ENCODE results near the gene MAP7.
"Not testable (repeated sequence)": the region's sequence is repeated elsewhere in the genome, so short reads cannot be mapped to it uniquely, and the experiment has no call there.

The MAP7 gene

DNA sequence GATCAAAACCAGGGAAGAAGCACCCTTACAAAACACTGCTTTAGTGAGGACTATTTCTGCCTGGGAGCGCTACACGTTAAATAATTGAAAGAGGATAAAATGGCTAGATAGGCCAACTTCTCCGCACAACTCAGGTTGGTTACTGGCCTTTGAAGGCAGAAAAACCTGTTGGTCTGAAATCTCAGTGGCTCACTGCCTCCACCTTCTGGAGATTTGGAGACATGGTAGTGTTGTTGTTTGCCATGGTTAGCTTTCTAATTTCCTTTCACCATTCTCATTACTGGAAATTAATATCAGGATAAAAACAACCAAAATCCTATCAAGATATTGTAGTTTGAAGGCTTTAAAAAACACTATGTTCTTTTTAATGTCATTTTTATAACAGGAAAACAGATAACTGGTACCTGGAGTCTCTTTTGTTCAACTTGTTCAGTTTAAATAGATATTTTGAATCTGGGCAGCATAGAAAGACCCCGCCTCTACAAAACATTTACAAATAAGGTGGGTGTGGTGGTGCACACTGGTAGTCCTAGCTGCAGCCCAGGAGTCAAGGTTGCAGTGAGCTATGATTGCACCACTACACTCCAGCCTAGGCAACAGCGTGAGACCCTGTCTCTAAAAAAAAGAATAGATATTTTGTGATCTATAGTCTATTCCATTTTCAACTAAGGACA is 233.1 kb downstream of the MAP7 start:
- Mint-ChIP-seq H3K9me3 (no peaks in the 10 kb centered on the region), H3K27me3 (peaks cover 2% of the 10 kb centered on the region), H3K4me1 (ENCODE audit: low read depth) (peaks cover 5% of the 10 kb centered on the region), H3K27ac (no peak overlapping the region), H3K36me3 (ENCODE audit: low read depth) (no peaks in the 10 kb centered on the region), H3K4me3 (no peak overlapping the region)
- intact Hi-C loops (cut with micrococcal nuclease): loop anchor here (2.0 to 10.0 kb wide), 3 partner anchors 35 to 864 kb away; no protein-coding TSS in a partner anchor

DNA sequence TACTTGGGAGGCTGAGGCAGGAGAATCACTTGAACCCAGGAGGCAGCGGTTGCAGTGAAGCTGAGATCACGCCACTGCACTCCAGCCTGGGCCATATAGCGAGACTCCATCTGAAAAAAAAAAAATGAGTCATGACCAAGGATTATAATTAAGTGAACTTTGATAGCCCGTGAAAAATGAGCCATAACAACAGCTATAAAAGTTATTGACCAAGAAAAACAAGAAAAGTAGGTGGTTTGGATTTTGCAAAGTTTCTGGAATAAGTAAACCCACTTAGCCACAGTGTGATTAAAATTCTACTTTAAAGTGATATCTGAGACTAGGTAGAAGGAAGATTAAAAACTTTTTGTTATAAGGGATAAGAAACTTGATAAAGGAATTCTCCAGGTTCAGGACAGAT is 234.6 kb downstream of the MAP7 start:
- Mint-ChIP-seq H3K27ac (no peak overlapping the region), H3K9me3 (no peaks in the 10 kb centered on the region), H3K4me3 (no peak overlapping the region), H3K27me3 (peaks cover 2% of the 10 kb centered on the region), H3K4me1 (ENCODE audit: low read depth) (peaks cover 5% of the 10 kb centered on the region), H3K36me3 (ENCODE audit: low read depth) (no peaks in the 10 kb centered on the region)
- intact Hi-C loops (cut with micrococcal nuclease): loop anchor here (5.0 to 10.0 kb wide), 2 partner anchors 33 to 811 kb away; no protein-coding TSS in a partner anchor

DNA sequence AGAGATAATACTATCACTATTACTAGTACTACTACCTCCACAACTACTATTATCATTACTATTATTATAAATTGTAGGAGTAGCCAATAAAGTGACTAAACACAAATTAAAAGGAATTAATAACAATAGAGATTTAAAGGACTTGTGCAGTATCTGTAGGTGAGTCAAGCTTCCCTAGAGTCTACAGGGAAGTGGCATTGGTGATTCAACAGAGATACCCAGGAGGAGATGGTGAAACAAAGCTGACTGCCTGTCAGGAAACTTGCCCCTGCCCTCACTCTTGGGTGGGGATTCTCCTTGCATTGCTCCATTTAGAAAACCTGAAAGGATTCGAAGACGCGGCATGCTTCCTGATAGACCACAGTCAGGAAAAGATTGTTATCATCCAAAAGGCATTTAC is 237.2 kb downstream of the MAP7 start:
- no peak overlapping the region for H3K4me3 Mint-ChIP-seq
- intact Hi-C loops (cut with micrococcal nuclease): loop anchor here (10.0 kb wide), 1 partner anchor 808 kb away; no protein-coding TSS in a partner anchor
- no peaks in the 10 kb centered on the region for H3K9me3 Mint-ChIP-seq
- no peaks in the 10 kb centered on the region for H3K36me3 Mint-ChIP-seq (ENCODE audit: low read depth)
- peaks cover 4% of the 10 kb centered on the region for H3K27me3 Mint-ChIP-seq
- H3K4me1 Mint-ChIP-seq (ENCODE audit: low read depth): peaks cover 5% of the 10 kb centered on the region
- no peak overlapping the region for H3K27ac Mint-ChIP-seq

DNA sequence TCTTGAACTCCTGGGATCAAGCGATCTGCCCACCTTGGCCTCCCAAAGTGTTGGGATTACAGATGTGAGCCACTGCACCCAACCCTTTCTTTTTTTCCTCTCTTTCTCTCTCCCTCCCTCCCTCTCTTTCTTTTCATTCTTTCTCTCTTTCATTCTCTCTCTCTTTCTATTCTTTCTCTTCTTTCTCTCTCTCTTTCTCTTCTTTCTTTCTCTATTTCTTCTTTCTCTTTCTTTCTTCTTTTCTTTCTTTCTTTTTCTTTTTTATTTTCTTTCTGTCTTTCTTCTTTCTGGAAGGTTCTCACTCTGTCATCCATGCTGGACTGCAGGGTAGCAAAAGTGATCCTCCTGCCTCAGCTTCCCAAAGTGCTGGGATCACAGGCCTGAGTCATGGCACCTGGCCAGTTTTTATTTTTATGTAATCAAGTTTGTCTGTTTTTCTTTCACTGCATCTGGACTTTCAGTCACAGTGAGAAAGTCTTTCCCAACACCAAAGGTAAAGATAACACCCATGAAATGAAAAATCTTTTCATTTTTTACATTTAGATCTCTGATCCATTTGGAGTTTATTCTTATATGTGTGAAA is 240.4 kb downstream of the MAP7 start:
- Mint-ChIP-seq H3K27me3 (peaks cover 4% of the 10 kb centered on the region), H3K36me3 (ENCODE audit: low read depth) (no peaks in the 10 kb centered on the region), H3K27ac (no peak overlapping the region), H3K4me1 (ENCODE audit: low read depth) (peaks cover 5% of the 10 kb centered on the region), H3K4me3 (no peak overlapping the region), H3K9me3 (no peaks in the 10 kb centered on the region)
- intact Hi-C loops (cut with micrococcal nuclease): loop anchor here (10.0 kb wide), 1 partner anchor 805 kb away; no protein-coding TSS in a partner anchor

DNA sequence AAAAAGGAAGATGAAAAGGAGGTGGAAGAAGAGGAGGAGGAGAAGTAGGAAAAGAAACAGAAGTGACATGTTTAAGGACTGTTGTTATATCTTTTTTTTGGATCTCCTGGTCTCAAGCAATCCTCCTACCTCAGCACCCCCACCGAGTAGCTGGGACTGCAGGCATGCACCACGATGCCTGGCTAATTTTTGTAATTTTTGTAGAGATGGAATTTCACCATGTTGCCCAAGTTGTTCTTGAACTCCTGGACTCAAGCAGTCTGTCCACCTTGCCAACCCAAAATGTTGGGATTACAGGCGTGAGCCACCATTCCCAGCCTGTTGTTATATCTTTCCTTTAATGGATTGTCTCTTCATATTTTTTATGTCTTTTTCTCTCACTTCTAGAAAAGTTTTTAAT is 241.1 kb downstream of the MAP7 start:
- Mint-ChIP-seq H3K9me3 (no peaks in the 10 kb centered on the region), H3K4me3 (no peak overlapping the region), H3K4me1 (ENCODE audit: low read depth) (peaks cover 5% of the 10 kb centered on the region), H3K27ac (no peak overlapping the region), H3K27me3 (peaks cover 4% of the 10 kb centered on the region), H3K36me3 (ENCODE audit: low read depth) (no peaks in the 10 kb centered on the region)
- intact Hi-C loops (cut with micrococcal nuclease): no loop called here

DNA sequence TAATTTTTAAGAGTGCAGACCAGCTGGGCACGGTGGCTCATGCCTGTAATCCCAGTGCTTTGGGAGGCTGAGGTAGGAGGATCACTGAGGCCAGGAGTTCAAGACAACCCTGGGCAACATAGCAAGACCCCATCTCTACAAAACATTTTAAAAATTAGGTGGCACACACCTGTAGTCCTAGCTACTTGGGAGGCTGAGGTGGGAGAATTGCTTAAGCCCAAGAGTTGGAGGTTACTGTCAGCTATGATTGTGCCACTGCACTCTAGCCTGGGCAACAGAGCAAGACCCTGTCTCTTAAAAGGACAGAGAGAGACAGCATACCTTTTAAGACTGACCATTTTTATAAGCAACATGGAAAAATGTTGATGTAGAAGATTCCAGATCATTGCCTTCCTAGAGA is 241.8 kb downstream of the MAP7 start:
- intact Hi-C loops (cut with micrococcal nuclease): not testable (repeated sequence)

DNA sequence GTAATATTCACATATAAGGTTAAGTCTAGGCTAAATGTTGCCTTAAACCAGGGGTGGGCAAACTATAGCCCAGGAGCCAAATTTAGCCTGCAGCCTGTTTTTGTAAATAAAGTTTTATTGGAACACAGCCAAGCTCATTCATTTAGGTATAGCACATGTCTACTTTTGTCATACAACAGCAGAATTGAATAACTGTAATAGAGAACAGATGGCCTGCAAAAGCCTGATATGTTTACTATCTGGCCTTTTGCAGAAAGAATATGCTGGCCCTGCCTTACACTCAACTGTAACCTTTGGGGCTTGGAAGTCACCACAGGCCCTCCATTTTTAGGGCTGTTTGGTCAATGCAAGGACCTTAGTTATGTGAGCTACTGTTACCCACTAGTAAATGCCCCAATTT is 242.9 kb downstream of the MAP7 start:
- intact Hi-C loops (cut with micrococcal nuclease): no loop called here
- Mint-ChIP-seq H3K27ac (no peak overlapping the region), H3K4me1 (ENCODE audit: low read depth) (peaks cover 10% of the 10 kb centered on the region), H3K9me3 (no peaks in the 10 kb centered on the region), H3K36me3 (ENCODE audit: low read depth) (no peaks in the 10 kb centered on the region), H3K4me3 (no peak overlapping the region), H3K27me3 (peaks cover 2% of the 10 kb centered on the region)

More for the DNA sequence above, 241.8 kb downstream of the MAP7 start:
- H3K27ac Mint-ChIP-seq; H3K9me3 Mint-ChIP-seq; H3K4me3 Mint-ChIP-seq; H3K27me3 Mint-ChIP-seq; H3K36me3 Mint-ChIP-seq (ENCODE audit: low read depth); H3K4me1 Mint-ChIP-seq (ENCODE audit: low read depth): not testable (repeated sequence)

DNA sequence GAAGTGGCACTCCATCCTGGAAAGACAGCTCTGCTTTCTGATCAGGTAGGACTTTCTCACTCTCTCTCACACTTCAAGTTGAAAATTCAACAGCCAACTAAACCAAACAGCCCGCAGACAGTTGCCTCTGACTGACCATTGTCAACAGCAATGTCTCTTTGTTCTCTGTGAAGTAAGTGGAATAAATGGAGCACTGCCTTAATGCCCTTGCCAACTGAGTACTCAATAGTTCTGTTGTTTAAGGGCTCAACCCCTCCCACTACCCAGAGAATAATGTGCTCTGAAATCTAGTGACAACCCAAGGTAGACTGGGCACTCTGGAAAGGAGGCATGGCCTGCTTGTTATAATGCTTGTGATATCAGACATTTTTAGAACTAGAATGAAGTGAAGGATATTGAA is 243.8 kb downstream of the MAP7 start:
- intact Hi-C loops (cut with micrococcal nuclease): no loop called here
- Mint-ChIP-seq H3K4me3 (no peak overlapping the region), H3K36me3 (ENCODE audit: low read depth) (no peaks in the 10 kb centered on the region), H3K9me3 (no peaks in the 10 kb centered on the region), H3K4me1 (ENCODE audit: low read depth) (peaks cover 10% of the 10 kb centered on the region), H3K27me3 (peaks cover 2% of the 10 kb centered on the region), H3K27ac (no peak overlapping the region)

DNA sequence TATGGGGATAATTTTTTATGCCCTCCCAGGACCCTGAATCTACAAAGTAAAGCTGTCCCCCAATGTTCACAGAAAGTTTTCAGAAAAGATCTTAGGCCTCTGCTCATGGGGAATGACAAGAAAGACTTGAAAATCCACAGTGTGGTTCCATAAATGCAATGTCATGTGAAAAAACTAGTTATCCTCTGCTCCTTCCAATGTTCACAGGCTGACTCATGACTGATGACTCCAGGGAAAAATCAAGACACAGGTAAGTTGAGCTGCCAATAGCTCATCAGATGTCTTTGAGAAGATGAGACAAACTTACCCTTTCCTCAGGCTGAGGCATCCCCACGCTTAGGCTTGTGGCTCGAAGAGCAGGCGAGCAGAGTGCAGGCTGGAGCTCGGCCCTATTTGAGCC is 245.8 kb downstream of the MAP7 start:
- Mint-ChIP-seq H3K27me3 (no peaks in the 10 kb centered on the region), H3K4me1 (ENCODE audit: low read depth) (peaks cover 10% of the 10 kb centered on the region), H3K4me3 (no peak overlapping the region), H3K9me3 (no peaks in the 10 kb centered on the region), H3K27ac (no peak overlapping the region), H3K36me3 (ENCODE audit: low read depth) (no peaks in the 10 kb centered on the region)
- intact Hi-C loops (cut with micrococcal nuclease): no loop called here

DNA sequence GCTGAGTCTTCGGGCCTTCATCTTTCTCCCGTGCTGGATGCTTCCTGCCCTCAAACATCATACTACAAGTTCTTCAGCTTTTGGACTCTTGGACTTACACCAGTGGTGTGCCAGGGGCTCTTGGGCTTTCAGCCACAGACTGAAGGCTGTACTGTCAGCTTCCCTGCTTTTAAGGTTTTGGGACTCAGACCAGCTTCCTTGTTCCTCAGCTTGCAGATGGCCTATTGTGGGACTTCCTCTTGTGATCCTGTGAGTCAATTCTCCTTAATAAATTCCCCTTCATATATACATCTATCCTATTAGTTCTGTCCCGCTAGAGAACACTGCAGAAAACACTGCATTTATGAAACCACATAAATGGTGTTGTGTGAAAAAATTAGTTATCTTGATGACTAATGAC is 246.7 kb downstream of the MAP7 start:
- intact Hi-C loops (cut with micrococcal nuclease): no loop called here

DNA sequence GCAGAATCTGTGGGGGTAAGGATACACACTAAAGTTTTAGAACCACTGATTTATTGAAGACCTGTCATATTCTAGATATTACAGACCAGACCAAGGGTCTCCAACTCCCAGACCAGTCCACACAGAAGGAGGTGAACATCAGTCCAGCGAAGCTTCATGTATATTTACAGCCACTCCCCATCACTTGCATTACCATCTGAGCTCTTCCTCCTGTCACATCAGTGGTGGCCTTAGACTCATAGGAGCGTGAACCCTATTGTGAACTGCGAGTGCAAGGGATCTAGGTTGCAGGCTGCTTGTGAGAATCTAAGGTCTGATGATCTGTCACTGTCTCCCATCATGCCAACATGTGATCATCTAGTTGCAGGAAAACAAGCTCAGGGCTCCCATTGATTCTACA is 255.6 kb downstream of the MAP7 start:
- intact Hi-C loops (cut with micrococcal nuclease): loop anchor here (5.0 kb wide), 1 partner anchor 797 kb away; the partner anchor contains the start of gene AHI1
- peaks cover 2% of the 10 kb centered on the region for H3K36me3 Mint-ChIP-seq (ENCODE audit: low read depth)
- H3K4me3 Mint-ChIP-seq: no peak overlapping the region
- no peak overlapping the region for H3K27ac Mint-ChIP-seq
- H3K27me3 Mint-ChIP-seq: no peaks in the 10 kb centered on the region
- H3K4me1 Mint-ChIP-seq (ENCODE audit: low read depth): peaks cover 7% of the 10 kb centered on the region
- H3K9me3 Mint-ChIP-seq: no peaks in the 10 kb centered on the region

More for the DNA sequence above, 246.7 kb downstream of the MAP7 start:
- Mint-ChIP-seq H3K36me3 (ENCODE audit: low read depth) (no peaks in the 10 kb centered on the region), H3K4me1 (ENCODE audit: low read depth) (peaks cover 10% of the 10 kb centered on the region), H3K27ac (peak overlapping the region; percentile 60), H3K27me3 (no peaks in the 10 kb centered on the region), H3K9me3 (no peaks in the 10 kb centered on the region), H3K4me3 (no peak overlapping the region)
